ENCODE measurements around the gene CSNK1G2. TPM values are rescaled to one million over a fixed set of nuclear protein-coding genes. Genes with fewer than 3 reads are reported as not detected.

The CSNK1G2 gene
- total RNA-seq, 1 experiment from 2014 or later = 23.2 TPM

- DNase-seq (ENCODE audit: low spot score) = no peak
Measured at GRCh38 chr19:1918975-1919374, 22.0 kb upstream of the CSNK1G2 start.

DNA sequence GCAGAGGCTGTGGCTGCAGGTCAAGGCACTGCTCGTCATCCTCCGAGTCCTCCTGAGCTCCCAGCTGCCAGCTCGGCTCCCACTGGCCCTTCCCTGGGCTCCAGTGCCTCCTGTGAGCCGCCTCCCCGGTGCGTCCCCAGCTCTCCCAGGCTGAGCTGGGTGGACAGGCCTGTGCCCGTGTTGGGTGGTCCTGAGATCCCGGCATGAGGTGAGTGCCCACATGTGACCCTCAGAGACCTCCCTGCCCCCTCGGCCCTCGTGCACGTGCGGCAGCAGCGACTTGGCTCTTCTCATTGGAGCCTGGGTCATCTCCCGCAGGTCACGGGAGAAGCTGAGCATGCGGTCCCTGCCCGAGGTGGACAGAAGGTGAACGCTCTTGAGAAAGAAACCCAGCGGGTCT, 20.3 kb upstream of the CSNK1G2 start:
- no peak for DNase-seq (ENCODE audit: low spot score)

DNA sequence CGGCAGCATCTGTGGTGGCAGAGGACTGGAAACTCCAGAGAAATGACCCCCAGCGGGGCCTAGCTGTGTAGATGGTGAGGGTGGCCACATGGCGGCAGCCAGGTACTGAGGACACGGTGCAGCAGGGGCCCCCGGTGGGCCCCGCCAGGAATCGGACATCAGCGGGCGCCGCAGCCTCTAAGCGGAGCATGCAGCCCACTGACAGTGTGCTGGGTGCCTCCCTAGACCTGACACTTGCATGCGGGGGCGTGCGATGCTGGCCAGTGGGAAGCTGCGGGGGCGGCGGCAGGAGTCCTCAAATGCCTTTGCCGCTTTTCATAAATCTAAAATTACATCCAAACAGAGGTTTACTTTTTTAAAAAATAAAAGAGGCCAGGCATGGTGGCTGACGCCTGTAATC, 19.6 kb upstream of the CSNK1G2 start:
- no peak for DNase-seq (ENCODE audit: low spot score)

- no peak for DNase-seq (ENCODE audit: low spot score)
Measured at GRCh38 chr19:1921825-1922224, 19.1 kb upstream of the CSNK1G2 start.

GRCh38 chr19:1922803-1923202, 18.2 kb upstream of the CSNK1G2 start:
- no peak for DNase-seq (ENCODE audit: low spot score)

- no peak for DNase-seq (ENCODE audit: low spot score)
Measured at GRCh38 chr19:1923319-1923718, 17.7 kb upstream of the CSNK1G2 start.

- no peak for DNase-seq (ENCODE audit: low spot score)
Measured at GRCh38 chr19:1924320-1924961, 16.5 kb upstream of the CSNK1G2 start.

DNA sequence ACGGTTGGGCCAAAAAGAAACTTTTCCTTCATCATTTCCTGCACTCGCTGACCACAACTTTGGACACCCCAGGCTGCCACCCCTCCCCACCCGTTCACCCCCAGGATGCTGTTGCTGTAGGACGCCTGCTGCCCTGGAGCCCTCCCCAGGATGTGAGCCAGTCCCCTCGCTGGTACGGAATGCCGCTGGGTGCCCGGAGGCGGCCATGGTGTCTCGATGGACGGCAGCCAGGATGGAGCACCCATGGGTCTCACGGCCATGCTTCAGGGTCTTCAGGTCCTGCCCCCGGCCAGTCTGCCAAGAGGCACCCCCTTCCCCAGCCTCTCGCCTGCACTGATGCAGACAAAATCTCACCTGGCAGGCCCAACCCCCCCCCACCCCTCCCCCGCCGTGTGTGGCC, 15.4 kb upstream of the CSNK1G2 start:
- DNase-seq (ENCODE audit: low spot score) = no peak

DNA sequence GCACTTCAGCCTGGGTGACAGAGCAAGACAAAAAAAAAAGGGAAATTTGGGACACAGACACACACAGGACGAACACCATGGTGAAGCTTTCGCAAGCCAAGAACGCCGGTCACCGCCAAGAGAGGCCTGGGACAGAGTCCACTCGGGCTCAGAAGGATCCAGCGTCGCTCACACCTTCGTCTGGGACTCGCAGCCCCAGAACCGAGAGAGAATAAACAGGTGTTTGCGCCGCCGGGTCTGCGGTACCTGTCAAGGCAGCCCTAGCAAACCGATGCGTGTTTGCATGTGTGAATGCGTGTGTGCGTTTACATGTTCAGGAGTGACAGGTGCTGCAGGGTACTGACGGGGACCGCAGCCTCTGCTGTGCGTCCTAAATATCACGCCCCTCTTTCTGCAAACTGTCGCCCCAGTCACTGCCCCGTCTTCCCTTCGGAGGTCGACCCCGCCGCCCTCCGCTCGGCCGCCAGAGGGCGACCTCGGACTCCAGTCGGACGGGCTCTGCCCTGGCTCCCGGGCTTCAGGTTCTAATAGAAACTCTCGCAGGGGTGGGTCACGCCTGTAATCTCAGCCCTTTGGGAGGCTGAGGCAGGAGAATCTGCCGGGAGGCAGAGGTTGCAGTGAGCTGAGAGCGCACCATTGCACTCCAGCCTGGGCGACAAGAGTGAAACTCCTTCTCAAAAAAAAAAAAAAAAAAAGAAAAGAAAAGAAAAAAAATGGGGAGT, 11.8 kb upstream of the CSNK1G2 start:
- DNase-seq (ENCODE audit: low spot score) = peak; percentile 41

DNA sequence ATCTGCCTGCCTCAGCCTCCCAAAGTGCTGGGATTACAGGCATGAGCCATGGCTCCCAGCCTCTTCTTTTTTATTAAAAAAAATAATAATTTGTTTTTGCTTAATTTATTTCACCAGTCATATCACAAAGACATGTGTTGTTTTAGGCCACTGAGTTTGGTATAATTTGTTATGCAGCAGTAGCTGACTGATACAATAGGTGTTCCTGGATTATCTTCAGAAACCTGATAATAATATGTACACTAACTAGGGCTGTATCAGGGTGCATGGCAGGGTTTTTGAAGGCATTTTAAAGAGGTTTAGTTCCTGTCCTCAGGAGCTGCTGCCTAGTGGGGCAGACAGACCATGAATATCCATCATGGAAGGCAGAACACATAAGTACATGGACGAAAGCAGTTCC, 9.5 kb upstream of the CSNK1G2 start:
- DNase-seq (ENCODE audit: low spot score) = no peak

DNA sequence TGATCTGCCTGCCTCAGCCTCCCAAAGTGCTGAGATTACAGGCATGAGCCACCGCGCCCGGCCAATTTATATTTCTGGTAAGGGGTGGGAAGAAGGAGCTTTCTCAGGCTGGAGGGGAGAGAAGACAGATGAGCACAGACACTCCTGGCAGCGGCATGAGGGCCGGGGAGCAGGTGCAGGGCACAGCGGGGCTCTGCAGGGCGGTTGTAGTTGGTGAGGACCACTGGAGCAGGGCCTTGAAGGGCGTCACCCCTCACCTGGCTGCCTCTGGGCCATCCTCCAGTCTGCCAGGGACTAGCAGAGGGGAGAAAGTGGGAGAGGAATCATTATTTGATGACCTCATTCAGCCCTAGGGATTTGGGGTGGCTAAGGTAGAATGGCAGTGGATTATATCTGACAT, 8.6 kb upstream of the CSNK1G2 start:
- no peak for DNase-seq (ENCODE audit: low spot score)

GRCh38 chr19:1933244-1933643, 7.7 kb upstream of the CSNK1G2 start:
- DNase-seq (ENCODE audit: low spot score) = no peak

- DNase-seq (ENCODE audit: low spot score) = no peak
Measured at GRCh38 chr19:1933942-1934341, 7.0 kb upstream of the CSNK1G2 start.

- no peak for DNase-seq (ENCODE audit: low spot score)
Measured at GRCh38 chr19:1935484-1936208, 5.3 kb upstream of the CSNK1G2 start.

- no peak for DNase-seq (ENCODE audit: low spot score)
Measured at GRCh38 chr19:1936430-1936829, 4.5 kb upstream of the CSNK1G2 start.

GRCh38 chr19:1936916-1937610, 3.9 kb upstream of the CSNK1G2 start:
- DNase-seq (ENCODE audit: low spot score) = no peak

DNA sequence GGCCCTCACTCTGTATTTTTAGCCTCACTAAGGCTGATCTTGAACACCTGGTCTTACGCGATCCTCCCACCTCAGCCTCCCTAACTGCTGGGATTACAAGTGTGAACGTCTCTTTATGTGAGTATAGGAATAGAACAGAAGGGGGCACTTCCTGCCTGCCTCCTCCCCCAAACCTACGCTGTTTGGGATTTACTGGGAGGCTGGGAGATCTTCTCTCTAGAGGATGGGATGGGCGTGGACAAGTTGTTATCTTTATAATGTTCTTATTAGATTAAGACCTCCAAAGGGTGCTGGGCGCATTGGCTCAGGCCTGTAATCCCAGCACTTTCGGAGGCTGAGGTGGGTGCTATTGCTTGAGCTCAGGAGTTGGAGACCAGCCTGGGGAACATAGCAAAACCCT, 2.9 kb upstream of the CSNK1G2 start:
- DNase-seq (ENCODE audit: low spot score) = no peak

- peak; percentile 72 for DNase-seq (ENCODE audit: low spot score)
Measured at GRCh38 chr19:1942078-1942933, 1.3 kb downstream of the CSNK1G2 start.

GRCh38 chr19:1942934-1943555, 2.1 kb downstream of the CSNK1G2 start:
- DNase-seq (ENCODE audit: low spot score) = no peak

- no peak for DNase-seq (ENCODE audit: low spot score)
Measured at GRCh38 chr19:1943661-1944087, 2.7 kb downstream of the CSNK1G2 start.

Data from H4 (cell line).